GM12873 (cell line): ENCODE measurements around the gene ST6GAL1.

Experiments
- CTCF ChIP-seq: IDR thresholded peaks from 2 replicates; pipeline ENCODE4 v1.5.1; 2012; ENCODE audit warnings: low read depth, mild to moderate bottlenecking, moderate library complexity, low read length, control low read depth; ENCODE audit not compliant: insufficient read depth; ENCODE audit errors: missing control alignments

Gene ST6GAL1

GRCh38 chr3:187041362-187042307, 111.3 kb downstream of the ST6GAL1 start:
- TF ChIP-seq CTCF: no peak

- TF ChIP-seq CTCF: no peak
Observed at GRCh38 chr3:187042346-187042745, 112.0 kb downstream of the ST6GAL1 start.

GRCh38 chr3:187042874-187043458, 112.6 kb downstream of the ST6GAL1 start:
- no peak for TF ChIP-seq CTCF

GRCh38 chr3:187044206-187044605, 113.9 kb downstream of the ST6GAL1 start:
- TF ChIP-seq CTCF: no peak

- no peak for TF ChIP-seq CTCF
Observed at GRCh38 chr3:187044867-187045552, 114.7 kb downstream of the ST6GAL1 start.

GRCh38 chr3:187046033-187046432, 115.7 kb downstream of the ST6GAL1 start:
- no peak for TF ChIP-seq CTCF
